GM18858 (cell line): ENCODE data around the gene CNOT3.

Experiments
- ATAC-seq: cut with Tn5 transposase; IDR thresholded peaks from one replicate; pipeline ENCODE4 v1.9.1; 2021; ENCODE audit not compliant: unreplicated experiment

Gene CNOT3

GRCh38 chr19:54149021-54149812 lies 11.7 kb downstream of the CNOT3 start:
- ATAC-seq, result no peak

GRCh38 chr19:54151362-54152035 lies 13.9 kb downstream of the CNOT3 start:
- no peak for ATAC-seq

- ATAC-seq, result no peak
Measured at GRCh38 chr19:54152267-54152666, 14.7 kb downstream of the CNOT3 start.

- no peak for ATAC-seq
Measured at GRCh38 chr19:54152878-54153524, 15.4 kb downstream of the CNOT3 start.

- no peak for ATAC-seq
Measured at GRCh38 chr19:54153731-54154326, 16.3 kb downstream of the CNOT3 start.

GRCh38 chr19:54154603-54155345 lies 17.2 kb downstream of the CNOT3 start:
- no peak for ATAC-seq

- no peak for ATAC-seq
Measured at GRCh38 chr19:54155694-54156093, 18.1 kb downstream of the CNOT3 start.

GRCh38 chr19:54156490-54156889 lies 18.9 kb downstream of the CNOT3 start:
- ATAC-seq, result no peak

- ATAC-seq, result no peak
Measured at GRCh38 chr19:54156953-54157352, 19.4 kb downstream of the CNOT3 start.

- no peak for ATAC-seq
Measured at GRCh38 chr19:54158812-54159351, 21.3 kb downstream of the CNOT3 start.

GRCh38 chr19:54159352-54160181 lies 22.0 kb downstream of the CNOT3 start, which contains the start of gene LENG1:
TSS of gene LENG1 (minus strand) at chr19:54159721. CDS start at chr19:54159695, 26 bp downstream.
- peak; percentile 86 for ATAC-seq

GRCh38 chr19:54160182-54160811 lies 22.7 kb downstream of the CNOT3 start:
- no peak for ATAC-seq

GRCh38 chr19:54160854-54161253 lies 23.3 kb downstream of the CNOT3 start:
- ATAC-seq, result no peak

- no peak for ATAC-seq
Measured at GRCh38 chr19:54162241-54162805, 24.8 kb downstream of the CNOT3 start.

- ATAC-seq, result no peak
Measured at GRCh38 chr19:54162884-54163283, 25.3 kb downstream of the CNOT3 start.

GRCh38 chr19:54164369-54165068 lies 27.0 kb downstream of the CNOT3 start:
- no peak for ATAC-seq

- ATAC-seq, result no peak
Measured at GRCh38 chr19:54165222-54165621, 27.7 kb downstream of the CNOT3 start.
